VCaP (cell line): Measurements from ENCODE around the gene CRB1.

Experiments used
- H3K27ac ChIP-seq: fragments of 450-650 bp; 2 replicates; pipeline ENCODE4 v1.5.1; 2017
- CTCF ChIP-seq: fragments of 450-650 bp; conservative IDR thresholded peaks from 2 replicates; pipeline ENCODE4 v1.5.1; 2017; ENCODE audit warnings: mild to moderate bottlenecking, moderate library complexity

The CRB1 gene

DNA sequence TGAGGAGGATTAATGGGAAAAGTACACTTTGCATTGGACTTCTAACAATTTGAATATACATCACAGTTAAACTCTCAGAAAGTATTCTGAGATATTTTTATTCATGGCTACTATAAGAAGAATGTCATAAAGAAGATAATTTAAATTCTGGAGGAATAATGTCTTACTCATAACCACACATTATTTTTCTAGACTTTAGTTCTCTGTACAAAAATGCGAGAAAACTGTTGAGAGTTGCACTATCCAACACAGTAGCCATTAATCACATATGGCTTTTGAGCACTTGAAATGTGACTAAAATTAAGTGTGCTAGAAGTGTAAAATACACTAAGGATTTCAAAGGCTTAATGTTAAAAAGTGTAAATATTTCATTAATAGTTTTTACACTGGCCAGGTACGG, 53.8 kb downstream of the CRB1 start:
- TF ChIP-seq CTCF, result no peak

DNA sequence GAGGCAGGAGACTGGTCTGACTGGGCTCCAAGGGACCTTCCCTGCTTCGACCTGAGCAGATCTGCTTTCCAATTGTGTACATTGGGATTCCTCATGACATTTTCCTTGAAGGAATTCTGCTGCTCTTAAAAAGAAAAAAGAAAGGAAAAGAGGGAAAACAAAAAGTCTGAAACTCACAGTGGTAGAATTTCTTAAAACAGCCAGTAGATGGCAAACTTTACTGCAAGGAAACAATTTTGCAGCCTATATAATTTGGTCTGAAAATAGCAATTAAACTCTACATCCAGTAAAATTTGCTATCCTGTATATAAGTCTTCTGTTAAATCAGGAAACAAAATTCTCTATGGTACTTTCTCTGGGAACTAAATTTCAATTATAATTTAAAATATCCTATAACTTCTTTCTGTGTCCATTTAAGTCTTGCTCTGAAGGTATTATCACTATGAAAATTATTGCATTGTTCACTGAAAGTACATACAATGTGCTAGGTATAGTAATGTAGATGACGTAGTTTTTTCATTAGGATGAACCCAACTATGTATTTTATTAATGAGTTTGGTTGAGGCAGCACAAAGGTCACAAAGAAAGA, 59.8 kb downstream of the CRB1 start:
- TF ChIP-seq CTCF, result peak; percentile 82

More for the DNA sequence above, 53.8 kb downstream of the CRB1 start:
- no peak overlapping the region for H3K27ac ChIP-seq

GRCh38 chr1:197330213-197330612, 62.2 kb downstream of the CRB1 start:
- no peak for TF ChIP-seq CTCF
- H3K27ac ChIP-seq, result peak overlapping the region; percentile 81

More for the DNA sequence above, 59.8 kb downstream of the CRB1 start:
- H3K27ac ChIP-seq, result peak overlapping the region; percentile 81

- H3K27ac ChIP-seq, result no peak overlapping the region
- TF ChIP-seq CTCF, result no peak
These were observed 63.5 kb downstream of the CRB1 start for GRCh38 chr1:197331565-197331964.

DNA sequence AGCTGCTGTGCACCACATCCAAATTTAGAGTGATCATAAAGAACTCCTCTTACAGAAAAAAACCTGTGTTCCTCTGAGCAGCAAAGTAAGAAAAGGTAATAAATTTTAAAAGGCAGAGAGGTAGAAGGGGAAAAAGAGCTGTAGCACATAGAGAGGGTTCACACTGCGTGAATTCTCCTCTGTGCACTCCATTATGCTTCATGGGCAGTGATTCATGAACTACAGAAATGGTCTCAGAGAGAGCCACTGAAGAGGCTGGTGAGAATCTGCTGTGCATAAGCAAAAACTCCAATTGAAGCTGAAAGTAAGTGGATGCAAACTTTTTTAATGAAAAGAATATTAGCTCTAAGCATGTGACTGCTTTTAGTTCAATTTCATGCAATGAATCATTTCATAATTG, 65.0 kb downstream of the CRB1 start:
- TF ChIP-seq CTCF, result no peak
- no peak overlapping the region for H3K27ac ChIP-seq

- no peak for TF ChIP-seq CTCF
- H3K27ac ChIP-seq, result no peak overlapping the region
These were observed 68.5 kb downstream of the CRB1 start for GRCh38 chr1:197336571-197336970.

DNA sequence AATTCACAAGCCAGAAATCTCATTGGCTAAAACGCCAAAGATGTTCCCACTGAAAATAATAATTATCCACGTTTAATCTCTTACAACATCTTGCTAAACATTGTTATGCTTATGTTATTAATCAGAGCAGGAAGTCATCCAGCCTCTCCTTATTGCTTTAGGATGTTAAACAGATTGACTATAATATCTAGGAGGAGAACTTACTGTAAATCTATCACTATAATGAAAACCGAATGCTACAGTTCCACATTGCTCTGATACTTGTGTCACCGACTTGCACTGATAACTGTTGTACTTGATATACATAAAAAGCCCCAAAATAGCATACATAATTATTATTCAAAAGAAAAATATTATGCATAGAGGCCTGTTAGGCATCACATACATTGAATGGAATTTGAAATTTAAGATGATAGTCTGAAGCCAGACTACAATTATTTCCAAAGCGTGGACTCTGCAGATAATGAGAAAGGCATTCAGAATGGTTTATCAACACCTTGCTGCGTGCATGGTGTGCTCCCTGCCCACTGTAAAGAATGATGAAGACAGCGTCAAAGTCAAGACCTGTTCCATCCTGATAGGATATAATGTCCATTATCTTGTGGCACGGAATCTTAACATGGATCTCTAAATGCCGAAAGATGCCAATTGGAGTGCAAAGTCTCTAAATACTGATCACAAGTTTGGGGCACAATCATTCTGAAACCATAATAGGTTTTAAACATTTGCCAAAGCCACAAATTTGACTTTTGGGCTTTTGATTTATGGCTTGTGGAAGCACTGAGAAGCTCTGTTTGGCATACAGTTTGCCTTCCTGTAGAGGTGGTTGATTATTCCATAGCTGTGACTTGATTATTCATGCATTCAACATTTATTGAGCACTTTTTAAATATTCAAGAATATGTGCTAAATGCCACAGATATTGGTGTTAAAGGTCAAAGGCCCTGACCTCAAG, 71.3 kb downstream of the CRB1 start:
- no peak overlapping the region for H3K27ac ChIP-seq
- TF ChIP-seq CTCF, result no peak
